Inflammatory macrophage (primary cell): ENCODE results near the gene ARF6.

Source experiments
- DNase-seq, 2 donors: peaks; one replicate each; pipeline ENCODE4 v3.0.0-alpha.2; 2020 to 2022
- total RNA-seq, 18 experiments: gene quantifications; one replicate each; lab custom pipeline; 2026; ENCODE audit warnings: mixed read lengths in 6 of 18, inconsistent platforms in 2 of 18; lab: John Stamatoyannopoulos, UW

ARF6 gene
- total RNA-seq = 87.4 to 259 (median 167) reads per million in 18 experiments

GRCh38 chr14:49892636-49893308, at the start of gene ARF6:
Gene ARF6, plus strand, starts transcription at chr14:49893082. Its CDS starts 655 bp downstream, at chr14:49893737.
- peak; percentile 98 to 99 for DNase-seq

DNA sequence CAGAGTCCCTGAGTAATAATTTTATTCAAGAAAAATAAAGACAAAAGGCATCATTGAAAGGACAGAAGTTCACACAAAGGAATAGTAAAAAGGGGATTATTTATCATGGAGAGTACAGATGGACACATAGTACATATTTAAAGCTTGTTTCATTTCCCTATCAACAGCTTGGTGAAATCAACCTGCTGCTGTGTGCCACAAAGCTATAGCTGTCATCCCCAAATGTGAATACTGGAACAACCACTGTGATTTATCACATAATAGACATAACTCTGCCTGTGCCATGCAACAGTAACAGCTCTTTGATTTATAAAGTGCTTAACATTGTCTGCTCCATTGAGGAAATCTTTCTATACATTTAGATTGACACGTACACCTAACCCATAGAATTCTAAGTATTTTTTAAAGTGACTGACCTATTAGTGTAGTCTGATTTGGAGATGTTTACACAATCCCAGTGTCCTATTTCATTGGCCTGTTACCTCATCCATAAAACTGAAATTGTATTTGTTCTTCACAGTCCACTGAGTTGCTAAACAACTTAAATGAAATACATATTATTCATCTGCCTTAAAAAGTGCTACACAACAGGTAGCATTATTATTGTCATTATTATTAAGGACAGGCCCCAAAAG, 43.6 kb upstream of the ARF6 start:
- no peak for DNase-seq

- no peak for DNase-seq
Observed at GRCh38 chr14:49851813-49852212, 41.1 kb upstream of the ARF6 start.

DNA sequence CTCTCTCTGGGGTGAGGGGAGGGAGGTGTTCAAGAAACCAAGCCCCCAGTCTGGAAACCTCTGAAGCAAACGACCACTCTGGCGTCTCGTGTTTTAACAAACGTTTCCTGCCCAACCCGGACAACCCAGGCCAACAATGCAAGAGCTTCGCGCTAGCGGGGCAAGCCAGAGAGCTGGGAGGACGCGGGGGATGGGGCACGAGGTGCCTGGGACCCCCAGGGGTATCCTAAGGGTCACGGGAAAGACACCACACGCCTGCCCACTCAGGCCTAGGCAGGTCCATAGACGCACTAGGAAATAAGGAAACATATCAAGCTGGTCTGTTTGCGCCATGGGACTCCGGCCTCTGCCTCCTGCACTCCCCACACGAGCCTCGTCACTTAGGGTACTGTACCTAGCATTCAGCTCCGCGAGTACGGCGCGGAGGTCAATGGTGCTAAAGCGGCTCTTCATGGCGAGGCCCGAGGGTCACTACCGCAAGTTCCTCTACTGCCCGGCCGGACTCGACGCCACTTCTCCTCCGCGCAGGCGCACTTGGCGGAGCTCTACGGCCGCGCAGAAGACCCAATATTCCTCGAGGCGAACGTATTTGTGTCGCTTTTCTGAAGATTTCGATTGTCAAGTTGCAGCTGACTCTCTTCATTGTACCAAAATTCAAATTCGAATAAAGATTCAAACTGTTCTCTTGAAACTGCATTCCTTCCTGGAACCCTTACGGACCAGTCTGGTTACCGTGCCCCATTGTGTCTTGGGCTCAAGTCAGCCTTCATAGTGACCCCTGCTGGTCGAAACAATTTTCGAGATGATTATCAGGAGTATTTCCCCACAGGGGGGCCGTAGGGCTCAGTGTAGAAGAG, 40.4 kb upstream of the ARF6 start, which contains the start of gene NEMF:
Gene NEMF (minus strand): TSS at position 488 of the 857 bp plus-strand sequence. CDS start 35 bp downstream, at position 453.
- DNase-seq = peak; percentile 94 to 96

- no peak for DNase-seq
Observed at GRCh38 chr14:49853158-49853477, 39.8 kb upstream of the ARF6 start.

- peak; percentile 78 to 82 for DNase-seq
Observed at GRCh38 chr14:49853572-49854375, 39.1 kb upstream of the ARF6 start.

- DNase-seq = peak; percentile 30 to 45
Observed at GRCh38 chr14:49857427-49858003, 35.4 kb upstream of the ARF6 start.

- peak; percentile 17 to 26 for DNase-seq
Observed at GRCh38 chr14:49858383-49858782, 34.5 kb upstream of the ARF6 start.

GRCh38 chr14:49860988-49861698, 31.7 kb upstream of the ARF6 start:
- DNase-seq = no peak

GRCh38 chr14:49861699-49862088, 31.2 kb upstream of the ARF6 start:
- peak; percentile 73 to 77 for DNase-seq

DNA sequence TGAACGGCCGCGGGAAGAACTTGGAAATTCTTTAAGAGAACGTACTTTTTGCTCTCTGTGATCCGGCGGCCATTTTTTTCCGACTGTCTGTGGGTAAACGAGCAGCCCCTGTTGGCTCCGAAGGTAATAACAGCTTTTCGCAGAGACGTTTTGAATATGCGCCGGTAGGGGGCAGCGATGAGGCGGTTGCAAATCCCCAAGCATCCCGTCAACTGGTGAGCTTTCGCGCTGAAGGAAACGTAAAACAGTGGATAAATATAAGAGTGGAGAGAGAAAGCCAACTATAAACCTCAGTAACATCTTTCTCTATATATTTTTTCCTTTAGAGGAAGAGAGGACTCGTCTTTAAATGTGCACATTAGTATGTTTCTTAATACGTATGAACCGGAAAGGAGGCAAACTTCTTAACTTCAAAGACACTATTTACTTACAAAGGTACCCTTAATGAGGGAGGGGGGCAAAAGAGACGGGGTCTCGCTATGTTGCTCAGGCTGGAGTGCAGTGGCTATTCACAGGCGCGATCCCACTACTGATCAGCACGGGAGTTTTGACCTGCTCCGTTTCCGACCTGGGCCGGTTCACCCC, 30.7 kb upstream of the ARF6 start:
- DNase-seq = peak; percentile 88 to 90

GRCh38 chr14:49863487-49864281, 29.2 kb upstream of the ARF6 start:
- DNase-seq = no peak

GRCh38 chr14:49865431-49865859, 27.4 kb upstream of the ARF6 start:
- DNase-seq = peak; percentile 74 to 77

- peak; percentile 98 to 100 for DNase-seq
Observed at GRCh38 chr14:49867831-49868719, 24.8 kb upstream of the ARF6 start.

DNA sequence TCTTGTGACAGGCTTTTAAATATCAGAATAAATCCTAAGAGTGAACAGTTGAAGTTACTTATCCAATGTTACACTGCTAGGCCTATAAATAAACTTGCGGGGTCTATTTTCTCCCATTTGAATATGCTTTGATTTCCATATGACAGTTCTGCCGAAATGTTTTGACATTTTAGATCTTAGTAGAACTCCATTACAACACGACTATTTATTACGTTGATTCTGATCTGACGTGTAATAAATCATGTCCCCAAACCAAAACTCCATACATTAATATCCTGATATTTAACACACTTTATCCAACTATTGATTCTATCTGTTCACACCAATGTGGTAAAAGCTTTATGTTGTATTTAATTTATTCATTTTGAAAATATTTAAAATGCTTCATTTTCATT, 24.2 kb upstream of the ARF6 start:
- no peak for DNase-seq

DNA sequence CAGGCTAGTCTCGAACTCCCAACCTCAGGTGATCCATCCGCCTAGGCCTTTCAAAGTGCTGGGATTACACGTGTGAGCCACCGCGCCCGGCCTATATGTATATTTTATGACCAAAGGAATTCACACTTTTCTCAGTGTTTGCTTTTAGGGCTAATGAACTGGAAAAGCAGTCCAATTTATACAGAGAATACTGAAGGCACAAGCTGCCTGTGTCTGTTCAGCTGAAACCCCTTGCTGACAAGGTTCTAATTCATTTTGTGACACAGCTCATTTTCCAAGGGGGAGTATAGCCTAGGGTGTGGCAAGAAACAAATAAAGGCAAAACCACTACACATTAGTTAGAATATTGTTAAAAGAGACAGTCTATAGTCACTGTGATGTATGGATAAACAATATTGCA, 22.0 kb upstream of the ARF6 start:
- DNase-seq = no peak

DNA sequence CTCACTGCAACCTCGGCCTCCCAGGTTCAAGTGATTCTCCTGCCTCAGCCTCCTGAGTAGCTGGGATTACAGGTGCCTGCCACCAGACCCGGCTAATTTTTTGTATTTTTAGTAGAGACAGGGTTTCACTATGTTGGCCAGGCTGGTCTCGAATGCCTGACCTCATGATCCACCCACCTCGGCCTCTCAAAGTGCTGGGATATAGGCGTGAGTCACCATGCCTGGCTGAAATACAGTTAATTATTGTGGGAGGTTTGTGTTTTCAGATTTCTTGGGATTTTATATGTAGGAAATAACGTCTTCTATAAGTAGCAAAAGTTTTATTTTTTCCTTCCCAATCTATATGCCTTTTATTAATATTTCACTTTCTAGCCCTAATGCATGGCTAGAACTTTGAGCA, 19.3 kb upstream of the ARF6 start:
- DNase-seq = peak in 1 of 2 donors; percentile 31

GRCh38 chr14:49875640-49876198, 17.2 kb upstream of the ARF6 start:
- DNase-seq = no peak
